Thoracic aorta (tissue), 2 donors: ENCODE data around the gene PLCH1. TPM values are rescaled to one million over a fixed set of nuclear protein-coding genes. Genes with fewer than 3 reads are reported as not detected.
A peak's percentile ranks its signal among the peaks of the same experiment; 100 is the strongest.

Source experiments
- ATAC-seq: fragments of 150-250 bp; one replicate; pipeline ENCODE4 v1.8.0; 2017; ENCODE audit warnings: low read depth; ENCODE audit not compliant: insufficient number of reproducible peaks, low FRiP score
- DNase-seq: peaks from one replicate; pipeline ENCODE4 v3.0.0-alpha.2; 2020; ENCODE audit warnings: low spot score
- H3K27ac ChIP-seq, 2 donors: fragments of 200-600 bp; sonication (generic); 1 replicate in 1 of 2; 2 replicates in 1 of 2; pipeline ENCODE4 v1.5.1; 2016; ENCODE audit warnings: mild to moderate bottlenecking in 2 of 2, moderate library complexity in 2 of 2
- H3K27me3 ChIP-seq: fragments of 200-600 bp; sonication (generic); replicated peaks from 2 replicates; pipeline ENCODE4 v1.6.0; 2016; ENCODE audit warnings: mild to moderate bottlenecking; ENCODE audit not compliant: insufficient read depth
- H3K36me3 ChIP-seq: fragments of 200-600 bp; sonication (generic); one replicate; pipeline ENCODE4 v1.5.1; 2016
- H3K4me1 ChIP-seq, 2 donors: fragments of 200-600 bp; sonication (generic); 1 replicate in 1 of 2; 2 replicates in 1 of 2; pipeline versions ENCODE4 v1.5.1 to v1.6.0; 2016; ENCODE audit warnings: low read depth in 2 of 2, mild to moderate bottlenecking in 1 of 2; ENCODE audit not compliant: control insufficient read depth in 1 of 2
- H3K4me3 ChIP-seq: fragments of 200-600 bp; sonication (generic); 2 replicates; pipeline ENCODE4 v1.5.1; 2016; ENCODE audit warnings: mild to moderate bottlenecking
- H3K9me3 ChIP-seq: fragments of 200-600 bp; sonication (generic); 2 replicates; pipeline ENCODE4 v1.5.1; 2016
- CTCF ChIP-seq: fragments of 200-600 bp; sonication (generic); IDR thresholded peaks from one replicate; pipeline ENCODE4 v1.5.1; 2019; ENCODE audit warnings: antibody characterized with exemption
- total RNA-seq, 2 donors: library from RNA; depleted of rRNA; stranded (reverse); fragments of >200 nt; gene quantifications; one replicate each; pipeline versions ENCODE4 v1.1.0 to v1.2.3, GENCODE V29; 2016

The PLCH1 gene
- total RNA-seq, 2 donors from 2014 or later, result 0.28 TPM; not detected in 1

- Histone ChIP-seq H3K9me3 (no peaks in the 10 kb centered on the region), H3K4me3 (no peak overlapping the region), H3K27ac (no peak overlapping the region), H3K4me1 (no peaks in the 10 kb centered on the region), H3K27me3 (no peaks in the 10 kb centered on the region), H3K36me3 (no peaks in the 10 kb centered on the region)
- TF ChIP-seq CTCF, result no peak
- ATAC-seq (no peak), DNase-seq (no peak)
These were observed 41.9 kb downstream of the PLCH1 start for GRCh38 chr3:155702745-155703591.

GRCh38 chr3:155701882-155702465 lies 42.9 kb downstream of the PLCH1 start:
- H3K4me1 ChIP-seq, result no peaks in the 10 kb centered on the region
- H3K4me3 ChIP-seq, result no peak overlapping the region
- peak; percentile 47 for ATAC-seq
- H3K36me3 ChIP-seq, result no peaks in the 10 kb centered on the region
- TF ChIP-seq CTCF, result peak; percentile 66
- no peaks in the 10 kb centered on the region for H3K27me3 ChIP-seq
- no peaks in the 10 kb centered on the region for H3K9me3 ChIP-seq
- no peak for DNase-seq
- no peak overlapping the region for H3K27ac ChIP-seq

- no peak overlapping the region for H3K27ac ChIP-seq
- ATAC-seq, result no peak
- H3K4me3 ChIP-seq, result no peak overlapping the region
- no peaks in the 10 kb centered on the region for H3K36me3 ChIP-seq
- no peaks in the 10 kb centered on the region for H3K9me3 ChIP-seq
- DNase-seq, result no peak
- no peaks in the 10 kb centered on the region for H3K27me3 ChIP-seq
- TF ChIP-seq CTCF, result no peak
- no peaks in the 10 kb centered on the region for H3K4me1 ChIP-seq
These were observed 47.3 kb downstream of the PLCH1 start for GRCh38 chr3:155697542-155697941.

- no peaks in the 10 kb centered on the region for H3K27me3 ChIP-seq
- no peaks in the 10 kb centered on the region for H3K9me3 ChIP-seq
- no peak overlapping the region for H3K4me3 ChIP-seq
- no peaks in the 10 kb centered on the region for H3K36me3 ChIP-seq
- DNase-seq (no peak), ATAC-seq (no peak)
- no peaks in the 10 kb centered on the region for H3K4me1 ChIP-seq
- no peak for TF ChIP-seq CTCF
- no peak overlapping the region for H3K27ac ChIP-seq
These were observed 54.0 kb downstream of the PLCH1 start for GRCh38 chr3:155690921-155691320.

- TF ChIP-seq CTCF, result no peak
- DNase-seq, result no peak
- no peaks in the 10 kb centered on the region for H3K9me3 ChIP-seq
- H3K27me3 ChIP-seq, result no peaks in the 10 kb centered on the region
- no peak for ATAC-seq
- H3K36me3 ChIP-seq, result no peaks in the 10 kb centered on the region
- no peak overlapping the region for H3K4me3 ChIP-seq
- H3K27ac ChIP-seq, result no peak overlapping the region
- no peaks in the 10 kb centered on the region for H3K4me1 ChIP-seq
These were observed 56.4 kb downstream of the PLCH1 start for GRCh38 chr3:155688481-155688880.
